Keratinocyte (primary cell): ENCODE results near the gene GREM2. TPM values are rescaled to one million over a fixed set of nuclear protein-coding genes. Genes with fewer than 3 reads are reported as not detected.

Experiments
- DNase-seq: peaks from one replicate; pipeline ENCODE4 v3.0.0-alpha.2; 2011; ENCODE audit warnings: low read depth, missing footprints, low spot score
- FAIRE-seq: peaks from 2 replicates; lab custom pipeline; 2011; peaks lifted over from hg19 to GRCh38; lab: Jason Lieb, UNC
- H2AFZ ChIP-seq: 2 replicates; pipeline ENCODE4 v1.6.0; 2012; ENCODE audit warnings: low read length, control low read depth, inconsistent platforms; ENCODE audit not compliant: control insufficient read depth
- H3K27ac ChIP-seq: 2 replicates; pipeline ENCODE4 v1.5.1; 2011; ENCODE audit warnings: low read length; ENCODE audit not compliant: control insufficient read depth, insufficient read depth
- H3K27me3 ChIP-seq: 3 replicates; pipeline ENCODE4 v1.6.0; 2011; ENCODE audit warnings: low read length; ENCODE audit not compliant: control insufficient read depth, insufficient read depth; ENCODE audit errors: extremely low read depth
- H3K36me3 ChIP-seq, 2 experiments: 2 replicates in 1 of 2; 3 replicates in 1 of 2; pipeline ENCODE4 v1.5.1; 2011; ENCODE audit warnings: low read length in 2 of 2, mild to moderate bottlenecking in 1 of 2; ENCODE audit not compliant: control insufficient read depth in 2 of 2, insufficient read depth in 2 of 2; ENCODE audit errors: extremely low read depth in 1 of 2
- H3K4me1 ChIP-seq: 3 replicates; pipeline ENCODE4 v1.5.1; 2011; ENCODE audit warnings: low read length; ENCODE audit not compliant: control insufficient read depth, insufficient read depth; ENCODE audit errors: extremely low read depth
- H3K4me2 ChIP-seq: 3 replicates; pipeline ENCODE4 v1.6.0; 2011; ENCODE audit warnings: low read depth, low read length; ENCODE audit not compliant: control insufficient read depth, insufficient read depth; ENCODE audit errors: extremely low read depth
- H3K4me3 ChIP-seq, 3 experiments: fragments of 200-600 bp in 1 of 3; sonication (generic) in 1 of 3; 2 replicates in 2 of 3; 3 replicates in 1 of 3; pipeline ENCODE4 v1.5.1; 2011 to 2016; ENCODE audit warnings: low read length in 3 of 3, mild to moderate bottlenecking in 3 of 3, control low read depth in 2 of 3, inconsistent platforms in 1 of 3, low read depth in 1 of 3, mixed read lengths in 1 of 3, mixed run types in 1 of 3, moderate library complexity in 1 of 3; ENCODE audit not compliant: control insufficient read depth in 2 of 3, insufficient read depth in 2 of 3; ENCODE audit errors: extremely low read depth in 1 of 3
- H3K79me2 ChIP-seq: 2 replicates; pipeline ENCODE4 v1.6.0; 2012; ENCODE audit warnings: low read length; ENCODE audit not compliant: control insufficient read depth, insufficient read depth
- H3K9ac ChIP-seq: 3 replicates; pipeline ENCODE4 v1.6.0; 2011; ENCODE audit warnings: low read length; ENCODE audit not compliant: control insufficient read depth, insufficient read depth; ENCODE audit errors: extremely low read depth
- H3K9me1 ChIP-seq: 3 replicates; pipeline ENCODE4 v1.6.0; 2011; ENCODE audit warnings: low read length; ENCODE audit not compliant: control insufficient read depth, insufficient read depth; ENCODE audit errors: extremely low read depth
- H3K9me3 ChIP-seq: 2 replicates; pipeline ENCODE4 v1.5.1; 2012; ENCODE audit warnings: low read depth, low read length; ENCODE audit not compliant: control insufficient read depth
- H4K20me1 ChIP-seq: 3 replicates; pipeline ENCODE4 v1.6.0; 2011; ENCODE audit warnings: low read length; ENCODE audit not compliant: control insufficient read depth, insufficient read depth; ENCODE audit errors: extremely low read depth
- CTCF ChIP-seq, 3 experiments: IDR thresholded peaks in 1 of 3; conservative IDR thresholded peaks in 1 of 3; optimal IDR thresholded peaks in 1 of 3; 2 replicates in 2 of 3; 3 replicates in 1 of 3; pipeline versions ENCODE3 to v1.5.1; 2011; ENCODE audit warnings: low read length in 3 of 3, mild to moderate bottlenecking in 3 of 3, moderate library complexity in 2 of 3, control low read depth in 1 of 3, inconsistent platforms in 1 of 3; ENCODE audit not compliant: insufficient read depth in 2 of 3; ENCODE audit errors: extremely low read depth in 1 of 3
- EZH2 ChIP-seq: IDR thresholded peaks from one replicate; pipeline ENCODE4 v1.6.1; 2012; ENCODE audit warnings: inconsistent platforms, mild to moderate bottlenecking, low read length, moderate library complexity
- dilution Hi-C: fragments of 300-500 bp; cut with MboI; formaldehyde crosslinking; loops from one replicate; pipeline ENCODE4 v1.7.0; 2020; ENCODE audit warnings: low sequenced_read_pairs; ENCODE audit not compliant: extremely low pct_ligation_motif_present
- polyA plus RNA-seq, 5 experiments: library from polyadenylated mRNA; depleted of rRNA in 3 of 5; stranded (reverse) in 3 of 5; stranded (forward) in 1 of 5; unstranded in 1 of 5; fragments of >200 nt; gene quantifications; 1 replicate in 1 of 5; 2 replicates in 3 of 5; 3 replicates in 1 of 5; pipeline versions ENCODE4 v1.2.1 to v1.2.3, GENCODE V29; 2011 to 2012; ENCODE audit warnings: missing spikeins in 2 of 5, low read depth in 1 of 5, low replicate concordance in 1 of 5

Gene GREM2
- polyA plus RNA-seq, 1 donor (not counting 4 experiments of a cell fraction or from before 2014, with no cell fraction given), result not detected

- DNase-seq (no peak), FAIRE-seq (no peak)
- Histone ChIP-seq H3K27me3 (peaks cover 3% of the 10 kb centered on the region), H3K9me3 (no peaks in the 10 kb centered on the region), H3K9ac (no peak overlapping the region), H3K4me1 (no peaks in the 10 kb centered on the region), H3K27ac (no peak overlapping the region), H3K4me2 (peak overlapping the region; percentile 84), H3K4me3 (peak overlapping the region; percentile 26 to 57 (median 47)), H3K36me3 (no peaks in the 10 kb centered on the region), H3K9me1 (no peaks in the 10 kb centered on the region), H4K20me1 (no peaks in the 10 kb centered on the region), H3K79me2 (no peaks in the 10 kb centered on the region), H2AFZ (peak overlapping the region; percentile 85)
- dilution Hi-C loops, result no loop called here
- TF ChIP-seq EZH2, result no peak
Observed at GRCh38 chr1:240611228-240611618, 732 bp downstream of the GREM2 start.

- Histone ChIP-seq H3K36me3 (no peaks in the 10 kb centered on the region), H3K27ac (no peak overlapping the region), H3K9me3 (no peaks in the 10 kb centered on the region), H3K4me1 (no peaks in the 10 kb centered on the region), H4K20me1 (no peaks in the 10 kb centered on the region), H3K79me2 (no peaks in the 10 kb centered on the region), H3K4me3 (no peak overlapping the region), H2AFZ (no peak overlapping the region), H3K27me3 (peaks cover 3% of the 10 kb centered on the region), H3K9ac (no peak overlapping the region), H3K9me1 (no peaks in the 10 kb centered on the region), H3K4me2 (no peak overlapping the region)
- dilution Hi-C loops, result no loop called here
- no peak for TF ChIP-seq EZH2
- TF ChIP-seq CTCF (optimal IDR thresholded peaks at IDR 0.05 in 1 of 3, IDR thresholded peaks at IDR 0.05 in 1 of 3, conservative IDR thresholded peaks at IDR 0.05 in 1 of 3; ENCODE audit: extremely low read depth in 1 of 3, insufficient read depth in 2 of 3, low read length in 3 of 3), result no peak
- no peak for FAIRE-seq
- no peak for DNase-seq
Observed at GRCh38 chr1:240610636-240611035, 1.3 kb downstream of the GREM2 start.

GRCh38 chr1:240609527-240610060 is 2.4 kb downstream of the GREM2 start:
- no peak for DNase-seq
- peaks cover 3% of the 10 kb centered on the region for H3K27me3 ChIP-seq
- no peaks in the 10 kb centered on the region for H4K20me1 ChIP-seq
- H3K9me1 ChIP-seq, result no peaks in the 10 kb centered on the region
- no peaks in the 10 kb centered on the region for H3K9me3 ChIP-seq
- no peaks in the 10 kb centered on the region for H3K79me2 ChIP-seq
- no peak overlapping the region for H3K4me2 ChIP-seq
- H3K27ac ChIP-seq, result no peak overlapping the region
- H3K36me3 ChIP-seq, result no peaks in the 10 kb centered on the region
- no peak overlapping the region for H3K9ac ChIP-seq
- no peaks in the 10 kb centered on the region for H3K4me1 ChIP-seq
- FAIRE-seq, result no peak
- TF ChIP-seq EZH2 (no peak), CTCF (optimal IDR thresholded peaks at IDR 0.05 in 1 of 3, IDR thresholded peaks at IDR 0.05 in 1 of 3, conservative IDR thresholded peaks at IDR 0.05 in 1 of 3; ENCODE audit: extremely low read depth in 1 of 3, insufficient read depth in 2 of 3, low read length in 3 of 3) (no peak)
- H3K4me3 ChIP-seq, result no peak overlapping the region
- H2AFZ ChIP-seq, result no peak overlapping the region
- dilution Hi-C loops, result no loop called here
